Measurements from ENCODE around the gene COL6A1.

GRCh38 chr21:46001821-46002681, 20.5 kb downstream of the COL6A1 start:
- no peak for TF ChIP-seq CTCF (IDR thresholded peaks at IDR 0.05)
- no peak for TF ChIP-seq ZFX (IDR thresholded peaks at IDR 0.05; ENCODE audit: borderline replicate concordance)

All from 22Rv1 (cell line).